Hepatocyte (in vitro differentiated cells): ENCODE data around the gene SURF2. TPM values are rescaled to one million over a fixed set of nuclear protein-coding genes. Genes with fewer than 3 reads are reported as not detected.
"Not testable (repeated sequence)": the region's sequence is repeated elsewhere in the genome, so short reads cannot be mapped to it uniquely, and the experiment has no call there.

Experiments used
- DNase-seq: peaks from one replicate; pipeline ENCODE4 v3.0.0-alpha.2; 2016; ENCODE audit warnings: low spot score
- H2AFZ ChIP-seq: fragments of 200-600 bp; sonication (generic); 2 replicates; pipeline ENCODE4 v1.6.0; 2016; ENCODE audit warnings: antibody characterized with exemption, mild to moderate bottlenecking
- H3K27ac ChIP-seq: fragments of 200-600 bp; sonication (generic); 2 replicates; pipeline ENCODE4 v1.5.1; 2016; ENCODE audit warnings: mild to moderate bottlenecking
- H3K27me3 ChIP-seq: fragments of 200-600 bp; sonication (generic); 2 replicates; pipeline ENCODE4 v1.6.1; 2016
- H3K36me3 ChIP-seq: fragments of 200-600 bp; sonication (generic); replicated peaks from 2 replicates; pipeline ENCODE4 v1.5.1; 2016; ENCODE audit warnings: low read depth; ENCODE audit not compliant: insufficient read depth
- H3K4me1 ChIP-seq: fragments of 200-600 bp; sonication (generic); 2 replicates; pipeline ENCODE4 v1.5.1; 2016; ENCODE audit warnings: mild to moderate bottlenecking, moderate library complexity; ENCODE audit not compliant: insufficient read depth
- H3K4me2 ChIP-seq: fragments of 200-600 bp; sonication (generic); 2 replicates; pipeline ENCODE4 v1.6.0; 2016
- H3K4me3 ChIP-seq: fragments of 200-600 bp; sonication (generic); 2 replicates; pipeline ENCODE4 v1.5.1; 2016; ENCODE audit warnings: mild to moderate bottlenecking
- H3K79me2 ChIP-seq: fragments of 200-600 bp; sonication (generic); 2 replicates; pipeline ENCODE4 v1.6.0; 2017; ENCODE audit warnings: mild to moderate bottlenecking
- H3K9me2 ChIP-seq: fragments of 200-600 bp; sonication (generic); replicated peaks from 2 replicates; pipeline ENCODE4 v1.6.0; 2017; ENCODE audit warnings: mild to moderate bottlenecking; ENCODE audit not compliant: insufficient read depth
- H3K9me3 ChIP-seq: fragments of 200-600 bp; sonication (generic); 2 replicates; pipeline ENCODE4 v1.5.1; 2016; ENCODE audit warnings: low read depth, mild to moderate bottlenecking
- H4K20me1 ChIP-seq: fragments of 200-600 bp; sonication (generic); 2 replicates; pipeline ENCODE4 v1.6.0; 2016; ENCODE audit warnings: mild to moderate bottlenecking; ENCODE audit not compliant: insufficient read depth, poor library complexity, severe bottlenecking
- EZH2 ChIP-seq: fragments of 200-600 bp; sonication (generic); IDR thresholded peaks from 2 replicates; pipeline ENCODE4 v1.6.1; 2016; ENCODE audit warnings: antibody characterized with exemption, mild to moderate bottlenecking, borderline replicate concordance
- EZH2phosphoT487 ChIP-seq: fragments of 200-600 bp; sonication (generic); IDR thresholded peaks from one replicate; pipeline ENCODE4 v1.6.1; 2018; ENCODE audit warnings: antibody characterized with exemption, mild to moderate bottlenecking, low read depth, moderate library complexity; ENCODE audit not compliant: unreplicated experiment, severe bottlenecking
- WGBS: methylation state at CpG from one replicate; pipeline ENCODE4 v1.1.6; 2016; ENCODE audit warnings: low lambda C conversion rate; ENCODE audit errors: missing lambda C conversion rate; 5-methylcytosine and 5-hydroxymethylcytosine counted together
- polyA plus RNA-seq: library from polyadenylated mRNA; unstranded; fragments of >200 nt; fragmentation: Nextera tagmentation; extraction: Ambion mirVana; gene quantifications from 2 replicates; pipeline ENCODE4 v1.2.1, GENCODE V29; 2016
- total RNA-seq: library from RNA; depleted of rRNA; stranded (reverse); fragments of >200 nt; gene quantifications from 2 replicates; pipeline ENCODE4 v1.2.3, GENCODE V29; 2014
- TF ChIP-seq, protein P1 (sequence below): fragments of 200-600 bp; sonication (generic); IDR thresholded peaks from 2 replicates; pipeline ENCODE4 v1.5.1; 2016; ENCODE audit warnings: antibody characterized with exemption, mild to moderate bottlenecking; ENCODE audit not compliant: poor library complexity

SURF2 gene
- total and polyA plus RNA-seq, 2 experiments from 2014 or later = 13.6 to 22.9 TPM

DNA sequence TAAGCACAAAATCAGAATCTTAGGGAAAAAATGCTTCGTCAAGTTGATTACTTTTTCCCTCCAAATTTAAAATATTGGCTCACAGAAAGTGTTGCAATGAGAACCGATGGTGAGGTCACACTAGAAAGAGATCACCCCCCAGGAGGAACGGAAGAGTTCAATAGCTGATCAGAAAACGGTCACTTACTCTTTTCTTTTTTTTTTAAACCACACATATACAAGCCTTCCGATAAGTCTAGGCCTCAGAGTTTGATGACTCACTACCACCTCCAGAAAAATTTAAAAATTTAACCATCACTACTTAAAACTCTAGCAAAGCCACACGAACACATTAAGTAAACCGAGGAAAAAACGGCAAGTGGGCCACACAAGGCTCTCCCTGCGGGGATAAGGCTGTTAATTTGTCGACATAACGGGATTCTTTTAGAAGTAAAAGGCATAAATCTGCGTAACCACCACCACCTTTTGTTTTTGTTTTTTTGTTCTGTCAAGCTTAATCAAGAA is 18.3 kb downstream of the SURF2 start:
- 27% methylated on average over 12 of the region's 12 CpGs for whole genome bisulfite sequencing
- Histone ChIP-seq H4K20me1 (peaks cover 54% of the 10 kb centered on the region), H3K27ac (peak overlapping the region; percentile 99), H3K36me3 (no peaks in the 10 kb centered on the region), H2AFZ (no peak overlapping the region), H3K79me2 (peaks cover 60% of the 10 kb centered on the region), H3K9me3 (no peaks in the 10 kb centered on the region), H3K4me1 (peaks cover 26% of the 10 kb centered on the region), H3K4me2 (peak overlapping the region; percentile 88), H3K27me3 (no peaks in the 10 kb centered on the region), H3K9me2 (no peaks in the 10 kb centered on the region), H3K4me3 (peak overlapping the region; percentile 82)
- DNase-seq = no peak
- TF ChIP-seq, protein P1, sequence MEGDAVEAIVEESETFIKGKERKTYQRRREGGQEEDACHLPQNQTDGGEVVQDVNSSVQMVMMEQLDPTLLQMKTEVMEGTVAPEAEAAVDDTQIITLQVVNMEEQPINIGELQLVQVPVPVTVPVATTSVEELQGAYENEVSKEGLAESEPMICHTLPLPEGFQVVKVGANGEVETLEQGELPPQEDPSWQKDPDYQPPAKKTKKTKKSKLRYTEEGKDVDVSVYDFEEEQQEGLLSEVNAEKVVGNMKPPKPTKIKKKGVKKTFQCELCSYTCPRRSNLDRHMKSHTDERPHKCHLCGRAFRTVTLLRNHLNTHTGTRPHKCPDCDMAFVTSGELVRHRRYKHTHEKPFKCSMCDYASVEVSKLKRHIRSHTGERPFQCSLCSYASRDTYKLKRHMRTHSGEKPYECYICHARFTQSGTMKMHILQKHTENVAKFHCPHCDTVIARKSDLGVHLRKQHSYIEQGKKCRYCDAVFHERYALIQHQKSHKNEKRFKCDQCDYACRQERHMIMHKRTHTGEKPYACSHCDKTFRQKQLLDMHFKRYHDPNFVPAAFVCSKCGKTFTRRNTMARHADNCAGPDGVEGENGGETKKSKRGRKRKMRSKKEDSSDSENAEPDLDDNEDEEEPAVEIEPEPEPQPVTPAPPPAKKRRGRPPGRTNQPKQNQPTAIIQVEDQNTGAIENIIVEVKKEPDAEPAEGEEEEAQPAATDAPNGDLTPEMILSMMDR = no peak
- TF ChIP-seq EZH2 = no peak
- TF ChIP-seq EZH2phosphoT487 = no peak

DNA sequence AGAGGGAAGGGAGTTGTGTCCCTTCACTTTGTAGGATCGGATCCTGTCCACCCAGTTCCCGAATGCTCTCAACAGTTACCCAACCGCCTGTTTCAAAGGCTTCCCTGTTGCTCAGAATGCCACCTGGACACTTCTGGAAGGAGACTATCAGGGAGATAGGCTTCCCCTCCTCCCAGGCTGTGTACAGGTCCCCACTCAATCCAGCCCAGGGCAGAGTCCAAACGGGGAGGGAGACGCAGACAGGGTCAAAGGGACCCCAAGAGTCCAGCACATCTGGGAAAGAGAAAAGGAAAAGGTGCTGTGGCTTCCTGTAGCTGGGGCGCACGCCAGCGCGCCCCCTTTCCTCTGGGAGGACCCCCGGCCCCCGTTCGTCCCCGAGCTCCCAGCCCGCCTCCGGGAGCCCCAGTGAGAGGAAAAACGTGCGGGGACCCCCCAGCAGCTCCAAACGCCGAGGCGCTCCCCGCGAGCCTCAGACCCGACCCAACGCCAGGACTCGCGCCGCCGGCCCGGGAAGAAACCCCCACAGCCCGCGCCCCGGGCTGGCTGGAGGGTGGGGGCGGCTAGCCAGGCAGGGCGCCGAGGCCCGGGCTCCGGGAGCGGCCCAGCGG is 18.9 kb downstream of the SURF2 start:
- Histone ChIP-seq H3K9me2 (no peaks in the 10 kb centered on the region), H3K9me3 (no peaks in the 10 kb centered on the region), H4K20me1 (peaks cover 49% of the 10 kb centered on the region), H3K27me3 (no peaks in the 10 kb centered on the region), H3K79me2 (peaks cover 55% of the 10 kb centered on the region), H3K27ac (peak overlapping the region; percentile 99), H3K4me1 (peaks cover 26% of the 10 kb centered on the region), H2AFZ (peak overlapping the region; percentile 18), H3K4me3 (peak overlapping the region; percentile 82), H3K36me3 (no peaks in the 10 kb centered on the region), H3K4me2 (peak overlapping the region; percentile 88)
- TF ChIP-seq EZH2 (no peak), EZH2phosphoT487 (no peak)
- TF ChIP-seq, protein P1 = peak; percentile 39
- WGBS = 2% methylated on average over 27 of the region's 39 CpGs
- DNase-seq = peak; percentile 82

DNA sequence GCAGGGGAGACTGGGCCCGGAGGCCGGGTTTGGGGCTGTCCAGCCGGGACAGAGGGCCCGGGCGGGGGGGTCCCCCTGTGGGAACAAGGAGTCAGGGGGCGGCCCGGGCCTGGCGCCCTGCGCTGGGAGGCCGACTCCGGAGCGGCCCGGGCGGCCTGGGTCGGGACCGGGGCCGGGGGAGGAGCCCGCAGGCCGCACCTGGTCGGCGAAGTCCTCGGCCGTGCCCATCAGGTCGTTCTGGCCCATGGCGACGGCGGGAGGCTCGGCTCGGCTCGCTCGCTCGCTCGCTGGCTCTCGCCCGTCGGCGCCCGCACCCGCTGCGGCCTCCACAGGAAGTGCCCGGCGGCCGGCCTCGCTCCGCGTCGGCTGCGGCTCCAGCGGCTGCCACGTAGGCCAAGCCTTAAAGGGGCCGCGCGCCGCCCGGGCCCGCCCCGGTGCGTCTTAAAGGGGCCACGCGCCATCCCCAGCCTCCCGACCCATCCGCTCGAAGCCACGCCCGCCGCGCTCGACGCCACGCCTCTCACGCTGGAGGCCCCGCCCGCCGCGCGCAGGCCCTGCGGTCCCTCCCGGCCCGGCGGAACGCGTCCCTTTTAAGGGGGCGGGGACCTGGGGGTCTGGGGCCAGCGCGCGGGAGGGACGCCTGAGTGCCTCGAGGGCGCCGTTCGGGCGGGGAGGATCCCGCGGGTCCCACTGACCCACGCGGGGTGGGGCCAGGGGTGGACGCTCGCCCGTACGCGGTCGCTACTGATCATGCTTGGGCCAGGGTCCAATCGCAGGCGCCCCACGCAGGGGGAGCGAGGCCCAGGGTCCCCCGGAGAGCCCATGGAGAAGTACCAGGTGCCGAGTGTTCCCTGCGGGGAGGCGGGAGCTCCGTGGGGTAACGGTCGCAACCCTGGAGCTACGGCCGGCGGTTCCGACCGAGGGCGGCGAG is 19.6 kb downstream of the SURF2 start, which contains the start of the genes STKLD1 and SURF4:
Gene STKLD1, plus strand, starts transcription at position 643 of the 931 bp plus-strand sequence. Its CDS starts 108 bp downstream, at position 751.
Gene SURF4, minus strand, starts transcription at position 337 of the 931 bp plus-strand sequence. Its CDS starts 91 bp downstream, at position 246.
- WGBS = 5% methylated on average over 31 of the region's 120 CpGs
- Histone ChIP-seq H3K27me3 (no peaks in the 10 kb centered on the region), H3K9me3 (no peaks in the 10 kb centered on the region), H3K27ac (peak within 1 kb of the TSS; percentile 99), H3K9me2 (no peaks in the 10 kb centered on the region), H2AFZ (peak within 1 kb of the TSS; percentile 76), H3K4me3 (peak within 1 kb of the TSS; percentile 82), H4K20me1 (peaks cover 41% of the 10 kb centered on the region), H3K79me2 (peaks cover 47% of the 10 kb centered on the region), H3K4me1 (peaks cover 22% of the 10 kb centered on the region), H3K36me3 (no peaks in the 10 kb centered on the region), H3K4me2 (peak within 1 kb of the TSS; percentile 92)
- TF ChIP-seq, protein P1 = no peak
- TF ChIP-seq EZH2 (no peak), EZH2phosphoT487 (no peak)
- DNase-seq = peak; percentile 99

DNA sequence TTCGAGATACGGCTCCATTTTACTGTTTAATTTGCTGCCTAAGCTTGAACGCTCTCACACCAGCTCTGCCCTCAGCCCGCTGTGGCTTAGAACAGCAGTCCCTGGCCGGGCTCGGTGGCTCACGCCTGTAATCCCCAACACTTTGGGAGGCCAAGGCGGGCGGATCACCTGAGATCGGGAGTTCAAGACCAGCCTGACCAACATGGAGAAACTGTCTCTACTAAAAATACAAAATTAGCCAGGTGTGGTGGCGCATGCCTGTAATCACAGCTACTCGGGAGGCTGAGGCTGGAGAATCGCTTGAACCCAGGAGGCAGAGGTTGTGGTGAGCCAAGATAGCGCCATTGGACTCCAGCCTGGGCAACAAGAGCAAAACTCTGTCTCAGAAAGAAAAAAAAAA is 20.9 kb downstream of the SURF2 start:
- peaks cover 28% of the 10 kb centered on the region for H4K20me1 ChIP-seq
- H3K27ac ChIP-seq, H3K9me3 ChIP-seq, H3K4me3 ChIP-seq, H2AFZ ChIP-seq, H3K36me3 ChIP-seq, DNase-seq, H3K9me2 ChIP-seq, H3K27me3 ChIP-seq: not testable (repeated sequence)
- WGBS = 95% methylated on average over 14 of the region's 14 CpGs
- peak overlapping the region; percentile 92 for H3K4me2 ChIP-seq
- peaks cover 34% of the 10 kb centered on the region for H3K79me2 ChIP-seq
- peaks cover 11% of the 10 kb centered on the region for H3K4me1 ChIP-seq
